K562 (cell line): ENCODE measurements around the gene ST6GALNAC2. TPM values are rescaled to one million over a fixed set of nuclear protein-coding genes. Genes with fewer than 3 reads are reported as not detected.

Source experiments
- E2F3 ChIP-seq: fragments of 250-450 bp; sonication (Bioruptor Pico); IDR thresholded peaks from 2 replicates; pipeline ENCODE4 v1.4.0; 2020; ENCODE audit warnings: mild to moderate bottlenecking
- HNRNPLL ChIP-seq: fragments of 200-400 bp; formaldehyde crosslinking; IDR thresholded peaks from 2 replicates; pipeline ENCODE4 v1.6.1; 2017; ENCODE audit warnings: low read length, low read depth, mild to moderate bottlenecking; ENCODE audit not compliant: poor library complexity, severe bottlenecking
- KDM1A ChIP-seq, 2 experiments: fragments of 450-650 bp; IDR thresholded peaks; 2 replicates each; pipeline ENCODE4 v1.6.1; 2016; ENCODE audit warnings: mild to moderate bottlenecking in 2 of 2
- KLF6 ChIP-seq: fragments of 250-450 bp; sonication (Bioruptor Pico); IDR thresholded peaks from 2 replicates; pipeline ENCODE4 v1.4.0; 2020; ENCODE audit warnings: mild to moderate bottlenecking, moderate library complexity, borderline replicate concordance
- PHB ChIP-seq: fragments of 250-450 bp; sonication (Bioruptor Pico); IDR thresholded peaks from 2 replicates; pipeline ENCODE4 v1.5.0; 2021
- SAP30 ChIP-seq: fragments of 200-600 bp; sonication (generic); IDR thresholded peaks from 2 replicates; pipeline ENCODE4 v1.6.1; 2012; ENCODE audit warnings: borderline replicate concordance, low read depth, mild to moderate bottlenecking, moderate library complexity, low read length, control low read depth, inconsistent platforms; ENCODE audit not compliant: insufficient read depth, poor library complexity, severe bottlenecking
- TAF9B ChIP-seq: fragments of 450-650 bp; IDR thresholded peaks from 2 replicates; pipeline ENCODE4 v1.6.1; 2018; ENCODE audit warnings: mild to moderate bottlenecking; ENCODE audit not compliant: partially characterized antibody
- polyA plus RNA-seq, 8 experiments: library from polyadenylated mRNA; depleted of rRNA in 4 of 8; stranded (reverse) in 5 of 8; unstranded in 3 of 8; fragments of >200 nt; fragmentation: Nextera tagmentation in 2 of 8; fragmentation: Illumina TruSeq in 1 of 8; extraction: Ambion mirVana in 2 of 8; extraction: Trizol in 1 of 8; gene quantifications; 2 replicates each; pipeline versions ENCODE4 v1.2.1 to v1.2.3, GENCODE V29; 2011 to 2014; ENCODE audit warnings: inconsistent platforms in 1 of 8, missing spikeins in 1 of 8
- total RNA-seq, 7 experiments: library from RNA; depleted of rRNA in 6 of 7; stranded (reverse); fragments of >200 nt in 6 of 7; fragmentation: Illumina TruSeq in 2 of 7; extraction: Trizol in 2 of 7; gene quantifications; 2 replicates each; pipeline versions ENCODE4 v1.2.1 to v1.2.3, GENCODE V29; 2011 to 2021; ENCODE audit warnings: low replicate concordance in 1 of 7
- TF ChIP-seq, protein P1 (sequence below): sonication (generic); formaldehyde crosslinking; IDR thresholded peaks from 2 replicates; pipeline ENCODE4 v1.8.1; 2023; ENCODE audit warnings: missing genetic modification reagents, mild to moderate bottlenecking, borderline replicate concordance
- TF ChIP-seq, protein P2 (sequence below), 2 experiments: fragments of 450-650 bp in 1 of 2; sonication (generic) in 1 of 2; formaldehyde crosslinking in 1 of 2; IDR thresholded peaks in 1 of 2; conservative IDR thresholded peaks in 1 of 2; 2 replicates each; pipeline versions ENCODE4 v1.6.1 to v1.8.1; 2016 to 2023; ENCODE audit warnings: mild to moderate bottlenecking in 2 of 2, moderate library complexity in 2 of 2, inconsistent platforms in 1 of 2, missing genetic modification reagents in 1 of 2
- TF ChIP-seq, protein P3 (sequence below): sonication (generic); formaldehyde crosslinking; IDR thresholded peaks from 2 replicates; pipeline ENCODE4 v1.8.0; 2022; ENCODE audit warnings: missing genetic modification reagents, mild to moderate bottlenecking, moderate library complexity, borderline replicate concordance
- TF ChIP-seq, protein P4 (sequence below): sonication (generic); formaldehyde crosslinking; IDR thresholded peaks from 2 replicates; pipeline ENCODE4 v1.8.1; 2023; ENCODE audit warnings: mild to moderate bottlenecking, missing genetic modification reagents

Gene ST6GALNAC2
- total and polyA plus RNA-seq, 9 of the 15 experiments (the other 6 are each of a cell fraction or from before 2014, with no cell fraction given): 0.18 TPM; not detected in 8

DNA sequence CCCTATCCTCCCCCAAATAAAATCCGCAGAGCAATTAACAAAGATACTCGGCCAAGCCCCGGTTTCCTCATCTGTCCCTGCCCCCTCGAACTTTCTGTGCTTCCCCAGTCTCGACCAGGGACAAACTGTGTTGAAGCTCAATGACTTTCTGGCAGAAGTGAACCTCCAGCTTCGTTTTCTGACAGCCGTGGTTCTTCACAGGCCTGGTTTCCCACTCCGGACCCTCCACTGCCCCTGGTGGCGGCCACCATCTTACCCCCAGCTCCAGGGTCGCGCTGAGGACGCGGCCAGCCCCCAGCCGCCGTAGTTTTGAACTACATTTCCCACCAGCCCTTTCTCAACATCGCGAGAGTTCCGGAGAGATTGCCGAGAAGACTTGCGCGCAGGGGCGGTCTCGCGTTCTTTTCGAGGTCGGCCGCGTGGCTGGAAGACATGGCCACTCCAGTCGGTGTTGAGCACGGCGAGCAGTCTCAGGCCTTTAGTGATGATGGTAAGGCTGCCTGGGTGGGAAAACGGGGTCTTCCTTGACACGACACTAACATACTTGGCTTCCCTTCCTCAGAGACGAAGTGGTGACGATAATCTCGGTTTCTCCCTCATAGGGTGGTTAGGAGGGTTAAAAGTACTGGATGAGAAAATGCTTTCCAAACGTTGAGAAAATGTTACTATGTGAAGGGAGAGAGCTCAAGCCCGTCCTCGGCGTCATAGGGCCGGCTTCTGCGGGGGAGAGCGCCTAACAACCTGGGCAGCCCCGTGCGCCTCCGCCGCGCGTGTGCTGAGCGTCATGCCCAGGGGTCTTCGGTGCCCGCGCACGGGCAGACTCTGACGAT is 28.1 kb downstream of the ST6GALNAC2 start (continued):
- TF ChIP-seq, protein P1, sequence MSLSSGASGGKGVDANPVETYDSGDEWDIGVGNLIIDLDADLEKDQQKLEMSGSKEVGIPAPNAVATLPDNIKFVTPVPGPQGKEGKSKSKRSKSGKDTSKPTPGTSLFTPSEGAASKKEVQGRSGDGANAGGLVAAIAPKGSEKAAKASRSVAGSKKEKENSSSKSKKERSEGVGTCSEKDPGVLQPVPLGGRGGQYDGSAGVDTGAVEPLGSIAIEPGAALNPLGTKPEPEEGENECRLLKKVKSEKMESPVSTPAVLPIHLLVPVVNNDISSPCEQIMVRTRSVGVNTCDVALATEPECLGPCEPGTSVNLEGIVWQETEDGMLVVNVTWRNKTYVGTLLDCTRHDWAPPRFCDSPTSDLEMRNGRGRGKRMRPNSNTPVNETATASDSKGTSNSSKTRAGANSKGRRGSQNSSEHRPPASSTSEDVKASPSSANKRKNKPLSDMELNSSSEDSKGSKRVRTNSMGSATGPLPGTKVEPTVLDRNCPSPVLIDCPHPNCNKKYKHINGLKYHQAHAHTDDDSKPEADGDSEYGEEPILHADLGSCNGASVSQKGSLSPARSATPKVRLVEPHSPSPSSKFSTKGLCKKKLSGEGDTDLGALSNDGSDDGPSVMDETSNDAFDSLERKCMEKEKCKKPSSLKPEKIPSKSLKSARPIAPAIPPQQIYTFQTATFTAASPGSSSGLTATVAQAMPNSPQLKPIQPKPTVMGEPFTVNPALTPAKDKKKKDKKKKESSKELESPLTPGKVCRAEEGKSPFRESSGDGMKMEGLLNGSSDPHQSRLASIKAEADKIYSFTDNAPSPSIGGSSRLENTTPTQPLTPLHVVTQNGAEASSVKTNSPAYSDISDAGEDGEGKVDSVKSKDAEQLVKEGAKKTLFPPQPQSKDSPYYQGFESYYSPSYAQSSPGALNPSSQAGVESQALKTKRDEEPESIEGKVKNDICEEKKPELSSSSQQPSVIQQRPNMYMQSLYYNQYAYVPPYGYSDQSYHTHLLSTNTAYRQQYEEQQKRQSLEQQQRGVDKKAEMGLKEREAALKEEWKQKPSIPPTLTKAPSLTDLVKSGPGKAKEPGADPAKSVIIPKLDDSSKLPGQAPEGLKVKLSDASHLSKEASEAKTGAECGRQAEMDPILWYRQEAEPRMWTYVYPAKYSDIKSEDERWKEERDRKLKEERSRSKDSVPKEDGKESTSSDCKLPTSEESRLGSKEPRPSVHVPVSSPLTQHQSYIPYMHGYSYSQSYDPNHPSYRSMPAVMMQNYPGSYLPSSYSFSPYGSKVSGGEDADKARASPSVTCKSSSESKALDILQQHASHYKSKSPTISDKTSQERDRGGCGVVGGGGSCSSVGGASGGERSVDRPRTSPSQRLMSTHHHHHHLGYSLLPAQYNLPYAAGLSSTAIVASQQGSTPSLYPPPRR (CRISPR knock-in tag): peak; percentile 79; the same call in 1 of the 2 replicates
- TF ChIP-seq E2F3 (CRISPR knock-in tag): 0 out of 2 replicates have a peak, but pooled peaks have one; percentile 27
- peak; percentile 95 for TF ChIP-seq TAF9B
- TF ChIP-seq, protein P2, sequence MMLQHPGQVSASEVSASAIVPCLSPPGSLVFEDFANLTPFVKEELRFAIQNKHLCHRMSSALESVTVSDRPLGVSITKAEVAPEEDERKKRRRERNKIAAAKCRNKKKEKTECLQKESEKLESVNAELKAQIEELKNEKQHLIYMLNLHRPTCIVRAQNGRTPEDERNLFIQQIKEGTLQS (IDR thresholded peaks at IDR 0.05): no peak
- TF ChIP-seq, protein P2 (CRISPR knock-in tag; conservative IDR thresholded peaks at IDR 0.05): peak; percentile 64; the same call in 1 of the 2 replicates
- 0 out of 2 replicates have a peak, but pooled peaks have one; percentile 39 for TF ChIP-seq KLF6 (CRISPR knock-in tag)
- TF ChIP-seq, protein P3, sequence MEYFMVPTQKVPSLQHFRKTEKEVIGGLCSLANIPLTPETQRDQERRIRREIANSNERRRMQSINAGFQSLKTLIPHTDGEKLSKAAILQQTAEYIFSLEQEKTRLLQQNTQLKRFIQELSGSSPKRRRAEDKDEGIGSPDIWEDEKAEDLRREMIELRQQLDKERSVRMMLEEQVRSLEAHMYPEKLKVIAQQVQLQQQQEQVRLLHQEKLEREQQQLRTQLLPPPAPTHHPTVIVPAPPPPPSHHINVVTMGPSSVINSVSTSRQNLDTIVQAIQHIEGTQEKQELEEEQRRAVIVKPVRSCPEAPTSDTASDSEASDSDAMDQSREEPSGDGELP (CRISPR knock-in tag): peak; percentile 86
- peak; percentile 50 for TF ChIP-seq HNRNPLL
- no peak for TF ChIP-seq KDM1A (IDR thresholded peaks at IDR 0.05)
- 0 out of 2 replicates have a peak, but pooled peaks have one; percentile 21 for TF ChIP-seq PHB (CRISPR knock-in tag)
- TF ChIP-seq SAP30: peak; percentile 81
- TF ChIP-seq, protein P4, sequence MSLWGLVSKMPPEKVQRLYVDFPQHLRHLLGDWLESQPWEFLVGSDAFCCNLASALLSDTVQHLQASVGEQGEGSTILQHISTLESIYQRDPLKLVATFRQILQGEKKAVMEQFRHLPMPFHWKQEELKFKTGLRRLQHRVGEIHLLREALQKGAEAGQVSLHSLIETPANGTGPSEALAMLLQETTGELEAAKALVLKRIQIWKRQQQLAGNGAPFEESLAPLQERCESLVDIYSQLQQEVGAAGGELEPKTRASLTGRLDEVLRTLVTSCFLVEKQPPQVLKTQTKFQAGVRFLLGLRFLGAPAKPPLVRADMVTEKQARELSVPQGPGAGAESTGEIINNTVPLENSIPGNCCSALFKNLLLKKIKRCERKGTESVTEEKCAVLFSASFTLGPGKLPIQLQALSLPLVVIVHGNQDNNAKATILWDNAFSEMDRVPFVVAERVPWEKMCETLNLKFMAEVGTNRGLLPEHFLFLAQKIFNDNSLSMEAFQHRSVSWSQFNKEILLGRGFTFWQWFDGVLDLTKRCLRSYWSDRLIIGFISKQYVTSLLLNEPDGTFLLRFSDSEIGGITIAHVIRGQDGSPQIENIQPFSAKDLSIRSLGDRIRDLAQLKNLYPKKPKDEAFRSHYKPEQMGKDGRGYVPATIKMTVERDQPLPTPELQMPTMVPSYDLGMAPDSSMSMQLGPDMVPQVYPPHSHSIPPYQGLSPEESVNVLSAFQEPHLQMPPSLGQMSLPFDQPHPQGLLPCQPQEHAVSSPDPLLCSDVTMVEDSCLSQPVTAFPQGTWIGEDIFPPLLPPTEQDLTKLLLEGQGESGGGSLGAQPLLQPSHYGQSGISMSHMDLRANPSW (CRISPR knock-in tag): no peak
